CMK (cell line): ENCODE measurements around the gene C8B.

Experiments
- DNase-seq: peaks from one replicate; pipeline ENCODE4 v3.0.0-alpha.2; 2010; ENCODE audit warnings: low read depth

C8B gene

DNA sequence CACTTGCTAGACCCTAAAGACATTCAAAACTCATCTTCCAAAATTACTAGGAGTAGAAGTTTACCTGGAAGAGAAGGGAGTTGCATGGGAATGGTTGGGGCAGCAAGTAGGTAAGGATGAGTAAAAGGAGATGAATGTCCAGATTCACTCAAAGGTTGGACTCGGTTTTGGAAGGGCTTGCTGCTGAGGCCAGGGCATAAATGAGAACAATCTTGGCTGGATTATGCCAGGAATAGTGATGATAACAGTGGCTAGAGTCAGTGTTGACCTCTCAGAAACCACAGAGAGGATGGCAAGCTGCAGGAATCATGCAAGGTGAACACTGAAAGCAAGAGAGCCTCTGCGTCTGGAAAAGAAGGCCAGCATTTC lies 67.8 kb downstream of the C8B start:
- DNase-seq, result no peak

DNA sequence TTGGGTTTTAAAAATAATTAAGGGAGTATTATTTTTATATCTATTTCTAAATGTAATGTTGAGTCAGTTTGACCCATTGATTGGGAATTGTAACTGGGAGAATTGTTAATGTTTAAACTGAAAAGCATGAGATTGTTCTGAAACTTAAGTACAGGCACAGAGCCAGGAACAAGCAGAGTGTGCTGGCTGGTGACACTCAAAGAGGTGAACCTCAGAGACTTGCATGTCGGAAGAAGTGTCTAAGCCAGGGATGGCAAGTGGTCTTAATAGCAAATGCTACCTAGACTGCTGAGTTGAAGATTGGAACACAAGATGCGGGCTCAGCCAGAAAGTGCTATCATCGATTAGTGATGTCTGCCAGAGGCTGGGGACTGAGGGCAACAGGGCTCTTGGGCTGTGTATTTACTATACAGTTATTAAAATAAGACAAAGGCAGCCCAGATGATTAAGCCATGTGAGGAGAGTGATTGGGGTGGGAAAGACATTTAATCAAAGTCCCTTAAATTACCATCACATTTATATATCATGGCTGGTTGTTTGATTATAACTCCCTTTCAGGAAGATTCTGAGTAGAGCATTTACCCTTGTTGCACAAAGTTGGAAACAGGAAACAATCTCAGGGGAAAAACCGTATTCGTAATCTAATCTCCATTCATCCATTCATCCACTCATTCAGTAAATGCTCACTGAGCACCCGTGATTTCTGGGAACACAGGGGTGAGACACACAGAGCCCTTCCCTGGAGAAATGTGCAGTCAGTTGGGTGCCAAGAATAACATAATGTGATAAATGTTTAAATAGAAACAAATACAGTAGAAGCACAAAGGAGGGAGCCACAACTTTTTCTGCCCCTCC lies 68.4 kb downstream of the C8B start:
- DNase-seq, result no peak

DNA sequence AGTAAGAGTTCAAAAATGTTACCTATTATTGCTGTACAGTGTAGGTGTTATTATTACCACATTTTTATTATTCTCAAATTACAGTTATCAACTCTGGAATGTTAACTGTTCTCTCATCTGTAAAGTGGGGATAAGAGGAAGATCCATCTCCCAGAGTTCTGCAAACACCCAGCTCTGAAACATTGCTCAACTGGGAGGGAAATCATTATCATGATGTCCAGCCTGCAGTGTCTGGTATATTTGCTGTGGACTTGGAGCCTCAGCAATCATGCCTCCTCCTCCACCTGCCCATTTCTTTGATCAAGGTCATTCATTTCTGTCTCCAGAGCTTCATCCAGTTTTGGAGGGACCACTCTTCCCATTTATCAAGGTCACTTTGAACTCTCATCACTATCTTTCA lies 71.8 kb downstream of the C8B start:
- no peak for DNase-seq

DNA sequence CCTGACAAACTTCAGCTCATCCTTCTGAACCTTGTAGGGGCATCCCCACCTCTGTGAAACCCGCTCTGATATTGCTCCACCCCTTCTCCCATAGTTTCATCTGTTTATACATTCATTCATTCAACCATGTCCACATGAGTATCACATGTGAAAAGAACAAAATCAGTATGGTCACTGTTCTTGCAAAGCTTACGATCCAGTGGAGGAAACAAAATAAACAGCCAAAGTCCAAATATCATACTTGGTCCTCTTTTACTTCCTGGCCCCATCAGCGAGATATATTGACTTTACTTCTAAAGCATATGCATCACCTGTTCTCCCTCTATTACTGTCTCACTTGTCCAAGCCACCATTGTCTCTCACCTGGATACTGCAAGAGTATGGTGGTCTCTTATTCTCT lies 75.6 kb downstream of the C8B start:
- DNase-seq, result no peak

DNA sequence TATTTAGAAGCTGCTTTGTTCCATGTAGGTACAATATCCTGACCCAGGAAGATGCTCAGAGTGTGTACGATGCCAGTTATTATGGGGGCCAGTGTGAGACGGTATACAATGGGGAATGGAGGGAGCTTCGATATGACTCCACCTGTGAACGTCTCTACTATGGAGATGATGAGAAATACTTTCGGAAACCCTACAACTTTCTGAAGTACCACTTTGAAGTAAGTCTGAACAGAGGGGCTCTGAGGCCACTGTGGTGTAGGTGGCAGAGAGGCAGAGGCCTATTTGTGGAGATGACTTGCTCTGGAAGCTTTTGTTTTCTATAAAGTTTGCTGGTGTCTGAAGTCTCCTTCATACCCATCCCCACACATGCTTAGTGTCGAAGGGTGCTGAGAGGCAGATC lies 84.4 kb downstream of the C8B start:
- no peak for DNase-seq

DNA sequence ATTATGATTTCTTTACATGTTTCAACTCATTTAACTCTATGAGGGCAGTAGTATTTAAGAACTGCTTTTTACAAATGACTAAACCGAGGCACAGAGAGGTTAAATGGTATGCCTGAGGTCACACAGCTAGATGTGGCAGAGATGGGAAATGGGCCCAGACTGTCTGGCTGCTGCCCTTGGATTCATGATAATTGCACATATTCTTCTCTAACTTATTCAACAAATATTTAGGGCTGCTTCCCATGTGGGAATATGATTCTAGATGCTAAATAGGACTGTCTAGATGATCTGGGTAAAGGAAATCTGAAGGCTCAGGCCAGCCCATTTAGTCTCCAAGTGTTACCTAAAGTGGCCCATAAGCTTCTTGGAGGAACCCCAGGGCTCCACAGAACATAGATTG lies 85.0 kb downstream of the C8B start:
- no peak for DNase-seq
